Astrocyte of the cerebellum (primary cell): ENCODE data around the gene ANAPC13.

Experiments used
- DNase-seq: peaks from one replicate; pipeline ENCODE4 v3.0.0-alpha.2; 2011; ENCODE audit warnings: low read depth
- H3K4me3 ChIP-seq: 2 replicates; pipeline ENCODE4 v1.5.1; 2011; ENCODE audit warnings: mild to moderate bottlenecking, low read depth, low read length, moderate library complexity
- in situ Hi-C: cut with HindIII; loops from 2 replicates; pipeline ENCODE4 v1.10.0; 2017; ENCODE audit warnings: low sequenced_read_pairs
- TF ChIP-seq, protein P1 (sequence below): IDR thresholded peaks from 2 replicates; pipeline ENCODE4 v1.5.1; 2012; ENCODE audit warnings: low read length, low read depth, moderate library complexity, mild to moderate bottlenecking; ENCODE audit errors: missing control alignments

ANAPC13 gene

DNA sequence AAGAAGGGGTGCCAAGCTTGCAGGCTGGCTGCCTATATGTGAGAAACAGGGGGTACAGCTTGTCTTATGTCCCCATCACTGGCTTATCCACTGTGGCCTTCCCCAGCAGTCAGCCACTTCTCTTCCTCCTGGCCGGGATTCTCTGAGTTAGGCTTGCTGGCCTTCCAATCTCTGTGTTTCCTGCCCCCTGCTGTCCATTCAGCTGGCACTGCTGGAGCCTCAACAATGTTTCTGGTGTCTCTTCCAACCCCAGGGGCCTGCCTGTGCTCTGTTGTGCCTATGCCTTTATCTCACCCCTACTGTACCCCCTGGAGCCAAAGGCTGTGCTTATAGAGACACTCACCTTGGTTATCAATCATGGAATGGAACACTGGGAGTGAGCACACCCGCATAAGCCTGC is 36.5 kb downstream of the ANAPC13 start:
- H3K4me3 ChIP-seq, result no peak overlapping the region
- DNase-seq, result no peak
- TF ChIP-seq, protein P1, sequence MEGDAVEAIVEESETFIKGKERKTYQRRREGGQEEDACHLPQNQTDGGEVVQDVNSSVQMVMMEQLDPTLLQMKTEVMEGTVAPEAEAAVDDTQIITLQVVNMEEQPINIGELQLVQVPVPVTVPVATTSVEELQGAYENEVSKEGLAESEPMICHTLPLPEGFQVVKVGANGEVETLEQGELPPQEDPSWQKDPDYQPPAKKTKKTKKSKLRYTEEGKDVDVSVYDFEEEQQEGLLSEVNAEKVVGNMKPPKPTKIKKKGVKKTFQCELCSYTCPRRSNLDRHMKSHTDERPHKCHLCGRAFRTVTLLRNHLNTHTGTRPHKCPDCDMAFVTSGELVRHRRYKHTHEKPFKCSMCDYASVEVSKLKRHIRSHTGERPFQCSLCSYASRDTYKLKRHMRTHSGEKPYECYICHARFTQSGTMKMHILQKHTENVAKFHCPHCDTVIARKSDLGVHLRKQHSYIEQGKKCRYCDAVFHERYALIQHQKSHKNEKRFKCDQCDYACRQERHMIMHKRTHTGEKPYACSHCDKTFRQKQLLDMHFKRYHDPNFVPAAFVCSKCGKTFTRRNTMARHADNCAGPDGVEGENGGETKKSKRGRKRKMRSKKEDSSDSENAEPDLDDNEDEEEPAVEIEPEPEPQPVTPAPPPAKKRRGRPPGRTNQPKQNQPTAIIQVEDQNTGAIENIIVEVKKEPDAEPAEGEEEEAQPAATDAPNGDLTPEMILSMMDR, result peak; percentile 42
- in situ Hi-C loops, result no loop called here

DNA sequence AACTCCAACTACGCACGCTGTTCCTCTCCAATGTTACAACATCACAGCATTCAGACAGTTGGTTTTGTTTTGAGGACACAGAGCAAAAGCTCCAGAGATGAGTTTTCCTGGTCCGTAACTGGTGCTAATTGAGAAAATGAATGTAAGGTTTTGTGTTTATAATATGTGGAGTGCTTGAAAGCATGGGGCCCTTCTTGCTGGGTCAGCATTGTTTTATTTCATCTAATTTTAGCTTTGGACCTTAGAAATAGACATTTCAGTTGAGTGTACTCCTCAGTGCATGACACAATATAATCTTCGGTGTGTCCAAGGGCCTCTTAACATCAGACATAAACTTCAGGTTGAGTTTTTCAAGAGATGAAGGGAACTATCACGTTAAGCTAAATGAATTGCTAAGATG is 37.1 kb downstream of the ANAPC13 start:
- TF ChIP-seq, protein P1, result no peak
- DNase-seq, result no peak
- in situ Hi-C loops, result no loop called here
- H3K4me3 ChIP-seq, result no peak overlapping the region

DNA sequence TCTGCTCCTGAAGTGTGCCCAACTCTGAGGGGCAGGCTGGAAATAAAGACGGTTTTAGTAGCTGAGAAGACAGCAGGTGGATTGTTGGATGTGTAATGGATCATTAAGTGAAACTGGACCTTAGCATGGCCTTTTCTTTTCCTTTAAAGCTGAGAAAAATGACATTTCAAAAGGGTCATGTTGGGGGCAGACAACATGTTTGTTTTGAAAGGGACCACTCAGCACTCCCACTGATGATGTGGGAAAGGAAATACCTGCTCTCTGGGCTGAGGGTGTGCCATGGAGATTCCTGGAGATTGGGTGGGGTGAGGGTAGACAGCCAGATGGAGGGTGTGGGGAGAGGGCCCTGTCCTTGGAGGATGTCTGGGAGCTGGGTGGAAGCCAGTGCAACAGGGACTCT is 38.4 kb downstream of the ANAPC13 start:
- TF ChIP-seq, protein P1, result no peak
- in situ Hi-C loops, result no loop called here
- H3K4me3 ChIP-seq, result no peak overlapping the region
- DNase-seq, result no peak

DNA sequence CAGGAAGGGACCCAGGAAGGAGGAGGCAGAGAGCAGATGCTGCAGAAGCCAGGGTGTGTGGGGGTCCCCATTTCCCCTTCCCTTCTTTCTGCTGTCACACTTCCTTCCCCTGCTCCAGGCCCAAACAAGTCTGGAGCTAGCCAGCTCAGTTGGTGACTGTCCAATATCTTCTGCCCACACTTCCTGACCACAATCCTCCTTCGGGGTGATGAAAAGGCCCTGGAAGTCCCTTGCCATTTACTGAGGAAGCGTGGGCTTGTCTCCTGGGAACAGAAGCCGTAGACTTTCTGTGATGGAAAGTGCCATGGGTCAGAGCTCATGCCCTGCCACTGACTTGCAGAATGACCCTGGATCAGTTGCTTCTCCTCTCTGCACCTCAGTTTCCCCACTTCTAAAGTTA is 39.0 kb downstream of the ANAPC13 start:
- TF ChIP-seq, protein P1, result no peak
- no peak overlapping the region for H3K4me3 ChIP-seq
- DNase-seq, result no peak
- in situ Hi-C loops, result no loop called here

DNA sequence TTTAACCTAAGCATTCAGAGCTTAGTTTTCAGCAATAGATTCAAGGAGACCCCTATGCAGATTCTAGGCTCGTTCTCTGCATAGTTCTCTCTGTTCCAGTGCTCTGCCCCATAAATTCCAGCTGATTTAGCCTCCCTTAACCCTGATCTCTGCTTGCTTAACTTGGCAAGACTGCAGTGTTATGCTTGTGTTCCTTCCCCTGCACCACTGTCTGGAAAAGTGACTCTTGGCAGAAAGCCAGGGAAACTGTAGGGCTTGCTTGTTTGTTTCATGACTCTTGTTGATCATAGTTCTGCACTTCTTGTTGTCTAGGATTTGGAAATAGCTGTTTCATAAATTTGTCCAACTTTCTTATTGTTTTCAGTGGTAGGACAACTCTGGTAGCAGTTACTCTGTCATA is 40.1 kb downstream of the ANAPC13 start:
- in situ Hi-C loops, result no loop called here
- TF ChIP-seq, protein P1, result no peak

DNA sequence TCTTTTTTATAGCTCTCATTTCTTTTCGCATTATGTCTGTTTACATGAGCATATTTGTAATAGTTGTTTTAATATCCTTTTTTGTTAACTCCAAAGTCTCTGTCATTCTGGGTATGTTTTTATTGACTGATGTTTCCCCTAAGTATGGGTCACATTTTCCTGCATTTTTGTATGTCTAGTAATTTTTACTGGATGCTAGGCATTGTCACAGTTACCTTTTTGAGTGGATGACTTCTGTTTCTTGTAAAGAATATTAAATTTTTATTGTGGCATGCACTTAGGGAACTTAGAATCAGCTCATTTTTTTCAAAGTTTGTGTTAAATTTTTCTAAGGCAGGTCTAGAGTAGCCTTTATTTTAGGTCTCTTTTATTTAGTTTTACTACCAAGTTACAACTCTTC is 40.7 kb downstream of the ANAPC13 start:
- TF ChIP-seq, protein P1, result no peak
- in situ Hi-C loops, result no loop called here
- DNase-seq, result no peak
- H3K4me3 ChIP-seq, result no peak overlapping the region

More for the DNA sequence above, 40.1 kb downstream of the ANAPC13 start:
- no peak overlapping the region for H3K4me3 ChIP-seq
- DNase-seq, result no peak

DNA sequence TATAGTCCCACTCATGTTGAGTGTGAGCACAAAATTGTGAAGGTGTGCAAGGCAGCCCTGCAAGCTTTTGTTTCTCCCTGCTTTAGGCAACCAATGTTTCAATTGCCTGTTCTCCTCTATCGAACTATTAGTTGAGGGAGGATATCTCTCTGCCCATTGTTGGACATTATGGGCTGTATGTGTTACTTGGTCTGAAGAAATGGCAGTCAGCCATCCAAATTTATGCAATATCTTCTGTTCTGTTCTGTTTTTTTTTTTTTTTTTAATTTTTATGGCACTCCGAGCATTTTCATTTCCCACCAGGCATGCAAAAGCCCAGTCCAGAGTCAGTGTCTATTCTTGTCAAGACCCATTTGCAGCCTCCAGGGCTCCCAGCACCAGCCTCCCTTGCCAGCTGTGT is 44.0 kb downstream of the ANAPC13 start:
- TF ChIP-seq, protein P1, result no peak
- DNase-seq, result no peak
- no peak overlapping the region for H3K4me3 ChIP-seq
- in situ Hi-C loops, result no loop called here
